Neural progenitor cell (in vitro differentiated cells): ENCODE measurements around the gene ALDOB.

ENCODE experiments used
- CTCF ChIP-seq: fragments of 200-600 bp; sonication (generic); IDR thresholded peaks from 2 replicates; pipeline ENCODE4 v1.5.1; 2017; ENCODE audit warnings: antibody characterized with exemption, mild to moderate bottlenecking
- EZH2phosphoT487 ChIP-seq: fragments of 200-600 bp; sonication (generic); IDR thresholded peaks from 2 replicates; pipeline ENCODE4 v1.6.1; 2017; ENCODE audit warnings: antibody characterized with exemption

- no peak for TF ChIP-seq CTCF
- no peak for TF ChIP-seq EZH2phosphoT487
Observed at GRCh38 chr9:101383361-101383760, 52.2 kb downstream of the ALDOB start.
